Peyer's patch (tissue), 4 donors: Measurements from ENCODE around the gene RARG. TPM values are rescaled to one million over a fixed set of nuclear protein-coding genes. Genes with fewer than 3 reads are reported as not detected.

Source experiments
- DNase-seq, 3 donors: peaks; one replicate each; pipeline ENCODE4 v3.0.0-alpha.2; 2017 to 2019
- H3K27ac ChIP-seq, 4 donors: fragments of 200-600 bp; sonication (generic); one replicate each; pipeline ENCODE4 v1.5.1; 2016 to 2019
- H3K27me3 ChIP-seq, 2 donors: fragments of 200-600 bp; sonication (generic); one replicate each; pipeline ENCODE4 v1.5.1; 2019
- H3K36me3 ChIP-seq, 3 donors: fragments of 200-600 bp; sonication (generic); one replicate each; pipeline ENCODE4 v1.5.1; 2016 to 2019
- H3K4me1 ChIP-seq, 4 donors: fragments of 200-600 bp; sonication (generic); one replicate each; pipeline ENCODE4 v1.5.1; 2016 to 2019
- H3K4me3 ChIP-seq, 4 donors: fragments of 200-600 bp; sonication (generic); 1 replicate in 3 of 4; 2 replicates in 1 of 4; pipeline ENCODE4 v1.5.1; 2016 to 2019; ENCODE audit warnings: mild to moderate bottlenecking in 1 of 4
- H3K9me3 ChIP-seq, 4 donors: fragments of 200-600 bp; sonication (generic); one replicate each; pipeline ENCODE4 v1.5.1; 2016 to 2019; ENCODE audit warnings: mild to moderate bottlenecking in 1 of 4
- POLR2A ChIP-seq, 2 donors: fragments of 450-650 bp; IDR thresholded peaks; one replicate each; pipeline ENCODE4 v1.5.1; 2017; ENCODE audit warnings: antibody characterized with exemption in 2 of 2, mild to moderate bottlenecking in 2 of 2, moderate library complexity in 2 of 2
- total RNA-seq, 4 donors: library from RNA; depleted of rRNA; stranded (reverse); fragments of >200 nt; gene quantifications; one replicate each; pipeline ENCODE4 v1.1.0, GENCODE V29; 2016
- TF ChIP-seq, protein P1 (sequence below), 6 experiments: fragments of 450-650 bp in 4 of 6; fragments of 200-600 bp in 2 of 6; sonication (generic) in 1 of 6; IDR thresholded peaks; one replicate each; pipeline ENCODE4 v1.5.1; 2017 to 2019; ENCODE audit warnings: antibody characterized with exemption in 6 of 6, mild to moderate bottlenecking in 3 of 6, moderate library complexity in 1 of 6

Gene RARG
- total RNA-seq, 4 donors from 2014 or later, result 1.9 to 10.7 (median 5.7) TPM

DNA sequence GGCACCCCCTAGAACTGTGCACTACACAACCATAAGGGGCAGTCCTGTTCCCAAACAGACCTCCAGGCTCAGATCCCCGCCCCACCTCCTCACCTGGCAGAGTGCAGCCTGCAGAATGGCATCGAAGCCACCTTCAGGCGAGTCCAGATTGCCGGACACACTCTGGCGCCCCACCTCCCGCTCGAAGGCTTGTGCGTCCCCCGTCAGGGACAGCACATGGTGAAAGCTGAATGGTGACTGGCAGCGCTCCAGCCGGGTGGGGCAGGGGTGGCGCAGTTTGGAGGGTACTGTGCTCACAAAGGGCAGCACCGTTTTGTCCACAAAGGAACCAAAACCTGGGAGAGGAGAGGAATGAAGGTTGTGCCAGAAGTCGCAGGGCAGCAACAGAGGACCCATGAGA is 35.5 kb downstream of the RARG start:
- H3K36me3 ChIP-seq, result peaks cover 0 to 5% (median 0%) of the 10 kb centered on the region in 3 donors
- H3K27ac ChIP-seq, result no peak overlapping the region
- DNase-seq, result peak in 1 of 3 donors; percentile 47
- H3K4me1 ChIP-seq, result peaks cover 0 to 34% (median 24%) of the 10 kb centered on the region in 4 donors
- TF ChIP-seq, protein P1, sequence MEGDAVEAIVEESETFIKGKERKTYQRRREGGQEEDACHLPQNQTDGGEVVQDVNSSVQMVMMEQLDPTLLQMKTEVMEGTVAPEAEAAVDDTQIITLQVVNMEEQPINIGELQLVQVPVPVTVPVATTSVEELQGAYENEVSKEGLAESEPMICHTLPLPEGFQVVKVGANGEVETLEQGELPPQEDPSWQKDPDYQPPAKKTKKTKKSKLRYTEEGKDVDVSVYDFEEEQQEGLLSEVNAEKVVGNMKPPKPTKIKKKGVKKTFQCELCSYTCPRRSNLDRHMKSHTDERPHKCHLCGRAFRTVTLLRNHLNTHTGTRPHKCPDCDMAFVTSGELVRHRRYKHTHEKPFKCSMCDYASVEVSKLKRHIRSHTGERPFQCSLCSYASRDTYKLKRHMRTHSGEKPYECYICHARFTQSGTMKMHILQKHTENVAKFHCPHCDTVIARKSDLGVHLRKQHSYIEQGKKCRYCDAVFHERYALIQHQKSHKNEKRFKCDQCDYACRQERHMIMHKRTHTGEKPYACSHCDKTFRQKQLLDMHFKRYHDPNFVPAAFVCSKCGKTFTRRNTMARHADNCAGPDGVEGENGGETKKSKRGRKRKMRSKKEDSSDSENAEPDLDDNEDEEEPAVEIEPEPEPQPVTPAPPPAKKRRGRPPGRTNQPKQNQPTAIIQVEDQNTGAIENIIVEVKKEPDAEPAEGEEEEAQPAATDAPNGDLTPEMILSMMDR (IDR thresholded peaks at IDR 0.05), result no peak
- no peak for TF ChIP-seq POLR2A (IDR thresholded peaks at IDR 0.05)
- no peak overlapping the region for H3K4me3 ChIP-seq
- H3K9me3 ChIP-seq, result no peaks in the 10 kb centered on the region
- no peaks in the 10 kb centered on the region for H3K27me3 ChIP-seq

DNA sequence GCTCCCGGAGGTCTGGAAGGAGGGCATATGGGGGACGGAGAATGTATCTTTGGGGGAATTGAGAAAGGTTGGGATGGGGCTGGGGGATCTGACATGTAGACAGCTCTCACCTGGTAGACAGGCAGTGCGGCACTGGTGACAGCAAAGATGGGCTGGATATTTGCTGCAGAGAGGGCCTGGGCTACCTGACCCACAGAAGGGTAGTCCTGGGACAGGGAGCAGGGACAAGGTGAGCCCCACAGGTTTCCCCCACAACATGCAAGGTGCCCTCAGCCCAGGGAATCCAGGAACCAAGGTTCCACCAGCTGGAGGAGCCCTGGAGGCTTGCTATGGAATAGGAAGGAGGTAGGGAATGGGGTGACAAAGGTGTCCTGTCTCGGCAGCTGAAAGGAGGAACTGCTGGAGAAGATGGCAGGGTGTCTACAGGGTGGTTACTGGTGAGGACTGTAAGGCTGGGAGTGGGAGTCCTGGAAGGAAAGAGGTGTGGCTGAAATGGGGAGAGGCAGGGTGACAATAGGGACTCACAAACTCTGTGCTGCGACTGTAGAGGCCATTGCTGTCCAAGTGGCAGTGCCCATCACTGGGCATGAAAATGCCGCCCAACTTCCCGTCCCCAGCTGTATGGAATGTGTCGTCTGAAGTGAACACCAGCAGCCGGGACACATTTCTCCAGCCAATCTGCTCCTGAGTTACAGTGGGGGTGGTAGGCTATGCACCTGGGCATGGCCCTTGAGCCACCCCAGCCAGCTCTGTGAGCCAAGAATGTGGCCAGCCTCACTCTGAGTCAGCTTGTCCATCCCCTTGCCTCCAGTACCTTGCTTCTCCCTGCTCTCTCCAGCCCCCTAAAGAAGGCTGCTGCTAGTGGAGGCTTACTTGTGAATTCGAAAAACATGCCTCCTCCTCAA is 36.2 kb downstream of the RARG start:
- Histone ChIP-seq H3K9me3 (no peaks in the 10 kb centered on the region), H3K4me3 (no peak overlapping the region), H3K36me3 (peaks cover 0 to 10% (median 0%) of the 10 kb centered on the region in 3 donors), H3K27ac (no peak overlapping the region), H3K4me1 (peaks cover 0 to 26% (median 21%) of the 10 kb centered on the region in 4 donors), H3K27me3 (no peaks in the 10 kb centered on the region)
- TF ChIP-seq POLR2A (IDR thresholded peaks at IDR 0.05), result no peak
- TF ChIP-seq, protein P1 (IDR thresholded peaks at IDR 0.05), result no peak
- peak in 1 of 3 donors; percentile 41 for DNase-seq

GRCh38 chr12:53194973-53195372 is 37.0 kb downstream of the RARG start:
- Histone ChIP-seq H3K4me3 (no peak overlapping the region), H3K9me3 (no peaks in the 10 kb centered on the region), H3K36me3 (peaks cover 0 to 10% (median 0%) of the 10 kb centered on the region in 3 donors), H3K27ac (no peak overlapping the region), H3K27me3 (no peaks in the 10 kb centered on the region), H3K4me1 (peaks cover 0 to 23% (median 15%) of the 10 kb centered on the region in 4 donors)
- DNase-seq, result no peak
- TF ChIP-seq, protein P1 (IDR thresholded peaks at IDR 0.05), result no peak
- no peak for TF ChIP-seq POLR2A (IDR thresholded peaks at IDR 0.05)

GRCh38 chr12:53193985-53194716 is 37.9 kb downstream of the RARG start:
- TF ChIP-seq, protein P1 (IDR thresholded peaks at IDR 0.05), result no peak
- no peak for TF ChIP-seq POLR2A (IDR thresholded peaks at IDR 0.05)
- H3K4me3 ChIP-seq, result no peak overlapping the region
- H3K27me3 ChIP-seq, result no peaks in the 10 kb centered on the region
- H3K27ac ChIP-seq, result no peak overlapping the region
- no peaks in the 10 kb centered on the region for H3K9me3 ChIP-seq
- H3K4me1 ChIP-seq, result peaks cover 0 to 25% (median 9%) of the 10 kb centered on the region in 4 donors
- DNase-seq, result peak in 1 of 3 donors; percentile 41
- H3K36me3 ChIP-seq, result peaks cover 0 to 10% (median 0%) of the 10 kb centered on the region in 3 donors

GRCh38 chr12:53193040-53193439 is 39.0 kb downstream of the RARG start:
- Histone ChIP-seq H3K27me3 (no peaks in the 10 kb centered on the region), H3K4me3 (no peak overlapping the region), H3K36me3 (peaks cover 0 to 18% (median 0%) of the 10 kb centered on the region in 3 donors), H3K4me1 (peaks cover 0 to 16% (median under 1%) of the 10 kb centered on the region in 4 donors), H3K27ac (no peak overlapping the region), H3K9me3 (no peaks in the 10 kb centered on the region)
- peak in 1 of 3 donors; percentile 42 for DNase-seq
- no peak for TF ChIP-seq POLR2A (IDR thresholded peaks at IDR 0.05)
- TF ChIP-seq, protein P1 (IDR thresholded peaks at IDR 0.05), result no peak
